Subcutaneous adipose tissue (tissue), 4 donors: ENCODE data around the gene HASPIN. TPM values are rescaled to one million over a fixed set of nuclear protein-coding genes. Genes with fewer than 3 reads are reported as not detected.

ENCODE experiments used
- CTCF ChIP-seq: fragments of 450-650 bp; IDR thresholded peaks from one replicate; pipeline ENCODE4 v1.5.1; 2016; ENCODE audit warnings: low read depth, mild to moderate bottlenecking, control low read depth, antibody characterized with exemption, moderate library complexity
- total RNA-seq, 4 donors: library from RNA; depleted of rRNA; stranded (reverse); fragments of >200 nt; gene quantifications; one replicate each; pipeline ENCODE4 v1.1.0, GENCODE V29; 2016

Gene HASPIN
- total RNA-seq, 4 donors from 2014 or later: 0.33 to 0.44 (median 0.34) TPM; not detected in 1

GRCh38 chr17:3690094-3690715, 33.5 kb upstream of the HASPIN start:
- TF ChIP-seq CTCF: no peak

GRCh38 chr17:3691617-3692067, 32.1 kb upstream of the HASPIN start:
- no peak for TF ChIP-seq CTCF

GRCh38 chr17:3692346-3692745, 31.4 kb upstream of the HASPIN start:
- TF ChIP-seq CTCF: no peak

GRCh38 chr17:3693141-3693540, 30.6 kb upstream of the HASPIN start:
- TF ChIP-seq CTCF: no peak

- no peak for TF ChIP-seq CTCF
Observed at GRCh38 chr17:3693829-3694231, 29.9 kb upstream of the HASPIN start.

GRCh38 chr17:3695129-3695722, 28.5 kb upstream of the HASPIN start:
- TF ChIP-seq CTCF: no peak

GRCh38 chr17:3695723-3696411, 27.8 kb upstream of the HASPIN start, which contains the start of gene P2RX5:
TSS of gene P2RX5 (minus strand) at chr17:3696155. CDS start at chr17:3696005, 150 bp downstream.
- no peak for TF ChIP-seq CTCF
